ENCODE measurements around the gene PLEKHG5.

DNA sequence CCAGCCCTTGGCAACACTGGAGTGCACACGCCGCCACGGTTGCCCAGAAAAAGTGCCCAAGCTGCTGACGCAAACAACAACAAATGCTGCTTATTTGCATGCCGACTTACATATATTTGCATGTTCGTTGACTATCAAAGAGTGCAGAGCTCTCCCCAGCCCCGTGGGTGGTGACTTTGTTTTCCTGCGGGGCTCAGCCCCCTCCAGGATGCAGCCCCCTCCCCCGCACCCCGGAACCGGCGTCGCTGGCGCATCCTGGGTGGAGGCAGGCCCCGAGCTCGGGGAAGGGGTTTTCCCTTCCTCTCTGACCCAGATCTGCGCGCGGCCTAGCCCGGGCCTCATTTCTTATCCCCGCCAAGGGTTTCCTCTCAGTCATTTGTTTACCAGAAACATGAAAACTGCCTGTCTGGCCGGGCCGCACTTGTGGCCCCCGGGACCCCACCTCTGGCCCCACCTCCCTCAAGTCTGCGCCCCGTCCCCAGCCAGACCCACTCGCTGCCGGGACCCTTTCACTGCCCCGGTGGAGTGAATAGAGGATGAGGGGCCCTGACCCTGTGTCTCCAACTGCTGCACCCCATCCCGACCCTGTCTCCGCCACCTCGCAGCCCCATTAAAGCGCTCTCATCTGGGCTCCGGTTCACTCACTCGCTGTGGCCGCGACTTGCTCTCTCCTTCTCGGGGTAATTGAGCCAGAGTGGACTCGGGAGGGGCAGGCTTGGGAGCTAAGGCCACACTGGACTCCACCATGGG is 31.0 kb downstream of the PLEKHG5 start:
- TF ChIP-seq, protein P1, sequence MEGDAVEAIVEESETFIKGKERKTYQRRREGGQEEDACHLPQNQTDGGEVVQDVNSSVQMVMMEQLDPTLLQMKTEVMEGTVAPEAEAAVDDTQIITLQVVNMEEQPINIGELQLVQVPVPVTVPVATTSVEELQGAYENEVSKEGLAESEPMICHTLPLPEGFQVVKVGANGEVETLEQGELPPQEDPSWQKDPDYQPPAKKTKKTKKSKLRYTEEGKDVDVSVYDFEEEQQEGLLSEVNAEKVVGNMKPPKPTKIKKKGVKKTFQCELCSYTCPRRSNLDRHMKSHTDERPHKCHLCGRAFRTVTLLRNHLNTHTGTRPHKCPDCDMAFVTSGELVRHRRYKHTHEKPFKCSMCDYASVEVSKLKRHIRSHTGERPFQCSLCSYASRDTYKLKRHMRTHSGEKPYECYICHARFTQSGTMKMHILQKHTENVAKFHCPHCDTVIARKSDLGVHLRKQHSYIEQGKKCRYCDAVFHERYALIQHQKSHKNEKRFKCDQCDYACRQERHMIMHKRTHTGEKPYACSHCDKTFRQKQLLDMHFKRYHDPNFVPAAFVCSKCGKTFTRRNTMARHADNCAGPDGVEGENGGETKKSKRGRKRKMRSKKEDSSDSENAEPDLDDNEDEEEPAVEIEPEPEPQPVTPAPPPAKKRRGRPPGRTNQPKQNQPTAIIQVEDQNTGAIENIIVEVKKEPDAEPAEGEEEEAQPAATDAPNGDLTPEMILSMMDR (IDR thresholded peaks at IDR 0.05), result no peak
- TF ChIP-seq POLR2A (IDR thresholded peaks at IDR 0.05), result no peak

Data from lower leg skin (tissue), 3 donors.